Osteocyte (in vitro differentiated cells): ENCODE measurements around the gene DNAH1. TPM values are rescaled to one million over a fixed set of nuclear protein-coding genes. Genes with fewer than 3 reads are reported as not detected.

Experiments used
- DNase-seq: peaks from one replicate; pipeline ENCODE4 v3.0.0; 2021; ENCODE audit warnings: mixed read lengths; ENCODE audit not compliant: unreplicated experiment; ENCODE audit errors: extremely low spot score
- H3K27ac Mint-ChIP-seq: one replicate; pipeline ENCODE4 v1.8.0; 2021; ENCODE audit warnings: mild to moderate bottlenecking, mixed read lengths; ENCODE audit not compliant: unreplicated experiment
- H3K27me3 Mint-ChIP-seq: one replicate; pipeline ENCODE4 v1.8.0; 2021; ENCODE audit warnings: mixed read lengths; ENCODE audit not compliant: unreplicated experiment
- H3K36me3 Mint-ChIP-seq: one replicate; pipeline ENCODE4 v1.8.0; 2021; ENCODE audit warnings: mixed read lengths; ENCODE audit not compliant: unreplicated experiment
- H3K4me1 Mint-ChIP-seq: one replicate; pipeline ENCODE4 v1.8.0; 2021; ENCODE audit warnings: mixed read lengths; ENCODE audit not compliant: unreplicated experiment
- H3K4me3 Mint-ChIP-seq: one replicate; pipeline ENCODE4 v1.8.0; 2021; ENCODE audit warnings: mild to moderate bottlenecking, moderate library complexity, mixed read lengths; ENCODE audit not compliant: unreplicated experiment
- H3K9me3 Mint-ChIP-seq: one replicate; pipeline ENCODE4 v1.8.0; 2021; ENCODE audit warnings: mixed read lengths; ENCODE audit not compliant: unreplicated experiment
- CTCF ChIP-seq: fragments of 200-600 bp; sonication (generic); IDR thresholded peaks from 2 replicates; pipeline ENCODE4 v1.5.0; 2021; ENCODE audit warnings: antibody characterized with exemption, mild to moderate bottlenecking, moderate library complexity
- total RNA-seq: library from RNA; stranded (reverse); gene quantifications from 2 replicates; pipeline ENCODE4 v1.2.1, GENCODE V29; 2021

The DNAH1 gene
- total RNA-seq, 1 donor from 2014 or later = 9.7 TPM

- DNase-seq = no peak
Observed at GRCh38 chr3:52381623-52382022, 65.5 kb downstream of the DNAH1 start.

GRCh38 chr3:52383446-52383845 lies 67.3 kb downstream of the DNAH1 start:
- no peak for TF ChIP-seq CTCF
- Mint-ChIP-seq H3K36me3 (no peaks in the 10 kb centered on the region), H3K4me1 (no peaks in the 10 kb centered on the region), H3K27me3 (no peaks in the 10 kb centered on the region), H3K4me3 (no peak overlapping the region), H3K9me3 (no peaks in the 10 kb centered on the region), H3K27ac (no peak overlapping the region)
- no peak for DNase-seq

More at GRCh38 chr3:52381623-52382022, 65.5 kb downstream of the DNAH1 start:
- no peaks in the 10 kb centered on the region for H3K27me3 Mint-ChIP-seq
- no peak overlapping the region for H3K27ac Mint-ChIP-seq
- no peaks in the 10 kb centered on the region for H3K4me1 Mint-ChIP-seq
- no peak overlapping the region for H3K4me3 Mint-ChIP-seq
- TF ChIP-seq CTCF = no peak
- no peaks in the 10 kb centered on the region for H3K36me3 Mint-ChIP-seq
- no peaks in the 10 kb centered on the region for H3K9me3 Mint-ChIP-seq

GRCh38 chr3:52384019-52384761 lies 68.1 kb downstream of the DNAH1 start:
- no peaks in the 10 kb centered on the region for H3K27me3 Mint-ChIP-seq
- no peak overlapping the region for H3K27ac Mint-ChIP-seq
- no peaks in the 10 kb centered on the region for H3K36me3 Mint-ChIP-seq
- TF ChIP-seq CTCF = no peak
- H3K4me1 Mint-ChIP-seq = no peaks in the 10 kb centered on the region
- DNase-seq = no peak
- H3K4me3 Mint-ChIP-seq = no peak overlapping the region
- H3K9me3 Mint-ChIP-seq = no peaks in the 10 kb centered on the region

- H3K4me1 Mint-ChIP-seq = no peaks in the 10 kb centered on the region
- no peak overlapping the region for H3K4me3 Mint-ChIP-seq
- DNase-seq = no peak
- no peaks in the 10 kb centered on the region for H3K27me3 Mint-ChIP-seq
- H3K36me3 Mint-ChIP-seq = no peaks in the 10 kb centered on the region
- peak; percentile 44 for TF ChIP-seq CTCF
- no peaks in the 10 kb centered on the region for H3K9me3 Mint-ChIP-seq
- no peak overlapping the region for H3K27ac Mint-ChIP-seq
Observed at GRCh38 chr3:52385157-52385556, 69.0 kb downstream of the DNAH1 start.

- TF ChIP-seq CTCF = no peak
- no peak for DNase-seq
- no peaks in the 10 kb centered on the region for H3K4me1 Mint-ChIP-seq
- no peaks in the 10 kb centered on the region for H3K36me3 Mint-ChIP-seq
- no peaks in the 10 kb centered on the region for H3K9me3 Mint-ChIP-seq
- no peak overlapping the region for H3K4me3 Mint-ChIP-seq
- H3K27me3 Mint-ChIP-seq = no peaks in the 10 kb centered on the region
- H3K27ac Mint-ChIP-seq = no peak overlapping the region
Observed at GRCh38 chr3:52387481-52387880, 71.4 kb downstream of the DNAH1 start.
